Fibroblast of villous mesenchyme (primary cell): ENCODE measurements around the gene POLR1D. TPM values are rescaled to one million over a fixed set of nuclear protein-coding genes. Genes with fewer than 3 reads are reported as not detected.

Experiments
- DNase-seq: peaks from one replicate; pipeline ENCODE4 v3.0.0-alpha.2; 2010; ENCODE audit warnings: low read depth
- H3K4me3 ChIP-seq: 2 replicates; pipeline ENCODE4 v1.5.1; 2011; ENCODE audit warnings: low read depth, mild to moderate bottlenecking, low read length
- CTCF ChIP-seq: IDR thresholded peaks from 2 replicates; pipeline ENCODE4 v1.5.1; 2012; ENCODE audit warnings: low read depth, mild to moderate bottlenecking, low read length; ENCODE audit not compliant: insufficient read depth
- total RNA-seq: library from RNA; depleted of rRNA; stranded (reverse); fragments of >200 nt; gene quantifications from 2 replicates; pipeline ENCODE4 v1.2.3, GENCODE V29; 2012

Gene POLR1D
- total RNA-seq, 1 donor, result 57.9 TPM

GRCh38 chr13:27613628-27614027 lies 8.1 kb upstream of the POLR1D start:
- no peak overlapping the region for H3K4me3 ChIP-seq
- no peak for TF ChIP-seq CTCF
- DNase-seq, result no peak

GRCh38 chr13:27617881-27618321 lies 3.8 kb upstream of the POLR1D start:
- no peak for TF ChIP-seq CTCF
- H3K4me3 ChIP-seq, result no peak overlapping the region
- DNase-seq, result no peak

- peak; percentile 36 for DNase-seq
Observed at GRCh38 chr13:27619093-27619727, 2.5 kb upstream of the POLR1D start.

GRCh38 chr13:27619728-27620376 lies 1.8 kb upstream of the POLR1D start:
- TF ChIP-seq CTCF, result peak; percentile 30
- H3K4me3 ChIP-seq, result peak overlapping the region; percentile 83
- DNase-seq, result peak; percentile 27

More at GRCh38 chr13:27619093-27619727, 2.5 kb upstream of the POLR1D start:
- TF ChIP-seq CTCF, result no peak
- H3K4me3 ChIP-seq, result peak overlapping the region; percentile 83

GRCh38 chr13:27620377-27621115 lies 1.1 kb upstream of the POLR1D start, which contains the start of gene LNX2:
TSS of gene LNX2 (minus strand) at chr13:27620529. CDS start at chr13:27581703, 38,826 bp downstream.
- peak within 1 kb of the TSS; percentile 83 for H3K4me3 ChIP-seq
- DNase-seq, result peak; percentile 97
- no peak for TF ChIP-seq CTCF

GRCh38 chr13:27621116-27621365 lies 651 bp upstream of the POLR1D start:
- peak overlapping the region; percentile 83 for H3K4me3 ChIP-seq
- DNase-seq, result no peak
- no peak for TF ChIP-seq CTCF
